ENCODE measurements around the gene KCNQ2. TPM values are rescaled to one million over a fixed set of nuclear protein-coding genes. Genes with fewer than 3 reads are reported as not detected.

Gene KCNQ2
- total RNA-seq, 4 donors from 2014 or later: 0.19 to 0.40 (median 0.40) TPM; not detected in 1

DNA sequence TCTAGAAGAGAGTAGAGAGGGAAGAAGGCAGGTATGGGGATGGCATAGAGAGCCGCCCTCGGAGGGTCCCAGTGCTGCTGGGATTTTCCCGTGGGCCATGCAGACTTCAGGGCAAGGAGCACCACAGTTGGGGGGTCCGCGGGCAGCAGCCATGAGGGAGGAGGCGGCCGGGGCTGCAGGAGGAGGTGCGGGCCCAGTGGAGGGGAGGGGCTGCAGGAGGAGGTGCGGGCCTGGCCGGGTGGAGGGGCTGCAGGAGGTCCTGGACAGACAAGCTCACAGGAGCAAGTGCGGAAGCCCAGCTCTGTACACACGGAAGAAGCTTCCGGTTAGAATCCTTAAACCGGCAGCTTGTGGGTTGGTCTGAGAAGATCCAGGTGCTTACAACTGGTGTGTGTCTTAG is 76.7 kb downstream of the KCNQ2 start:
- no peak overlapping the region for H3K4me3 ChIP-seq
- 40 to 78% methylated on average over 1 to 8 of the region's 14 CpGs for WGBS, 2 donors (ENCODE audit: low coverage in 1 of 2)
- no peaks in the 10 kb centered on the region for H3K36me3 ChIP-seq
- peaks cover 85% of the 10 kb centered on the region for H3K27me3 ChIP-seq
- TF ChIP-seq EP300 (IDR thresholded peaks at IDR 0.05) (no peak), CTCF (IDR thresholded peaks at IDR 0.05) (no peak), POLR2A (IDR thresholded peaks at IDR 0.05) (no peak), POLR2AphosphoS5 (IDR thresholded peaks at IDR 0.05) (no peak)
- H3K9me3 ChIP-seq: peaks cover 0 to 11% (median 0%) of the 10 kb centered on the region in 3 donors
- peaks cover 0 to 14% (median 0%) of the 10 kb centered on the region in 3 donors for H3K4me1 ChIP-seq
- no peak for ATAC-seq
- H3K27ac ChIP-seq: no peak overlapping the region

DNA sequence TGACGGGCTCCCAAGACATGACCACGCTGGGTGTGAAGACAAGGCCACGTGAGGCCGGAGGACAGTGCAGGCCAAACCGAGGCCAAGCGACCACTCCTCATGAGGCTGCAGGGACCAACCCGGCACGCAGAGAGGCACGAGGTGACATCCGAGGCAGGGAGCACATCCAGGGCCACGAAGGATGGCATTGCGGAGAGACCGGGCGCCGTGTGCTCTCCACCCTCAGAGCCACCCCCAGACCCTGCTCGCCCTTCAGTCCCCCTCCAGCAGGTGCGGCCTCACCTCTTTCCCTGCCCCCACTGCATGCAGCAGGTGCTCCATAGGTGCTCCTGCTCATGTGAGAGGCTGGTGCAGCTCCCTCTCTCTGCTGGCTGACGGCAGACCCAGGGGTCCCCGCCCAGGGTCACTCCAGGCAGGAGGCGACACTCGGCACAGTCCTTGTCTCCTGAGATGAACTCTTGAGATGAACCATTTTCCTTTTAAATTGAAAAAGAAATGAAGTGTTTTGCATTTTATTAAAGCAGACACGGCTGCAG is 77.5 kb downstream of the KCNQ2 start:
- WGBS, 2 donors (ENCODE audit: low coverage in 1 of 2): no CpG with 5 or more reads among the region's 22 CpGs
- peaks cover 0 to 14% (median 0%) of the 10 kb centered on the region in 3 donors for H3K4me1 ChIP-seq
- H3K36me3 ChIP-seq: no peaks in the 10 kb centered on the region
- peaks cover 78% of the 10 kb centered on the region for H3K27me3 ChIP-seq
- ATAC-seq: no peak
- no peak overlapping the region for H3K27ac ChIP-seq
- peaks cover 0 to 16% (median 0%) of the 10 kb centered on the region in 3 donors for H3K9me3 ChIP-seq
- H3K4me3 ChIP-seq: no peak overlapping the region
- TF ChIP-seq POLR2AphosphoS5 (IDR thresholded peaks at IDR 0.05) (no peak), CTCF (IDR thresholded peaks at IDR 0.05) (no peak), EP300 (IDR thresholded peaks at IDR 0.05) (no peak), POLR2A (IDR thresholded peaks at IDR 0.05) (no peak)

GRCh38 chr20:63394069-63394919 is 78.2 kb downstream of the KCNQ2 start:
- no peak overlapping the region for H3K27ac ChIP-seq
- ATAC-seq: no peak
- TF ChIP-seq CTCF (IDR thresholded peaks at IDR 0.05) (no peak), POLR2AphosphoS5 (IDR thresholded peaks at IDR 0.05) (no peak), POLR2A (IDR thresholded peaks at IDR 0.05) (no peak), EP300 (IDR thresholded peaks at IDR 0.05) (no peak)
- H3K36me3 ChIP-seq: no peaks in the 10 kb centered on the region
- H3K4me1 ChIP-seq: peaks cover 0 to 14% (median 0%) of the 10 kb centered on the region in 3 donors
- H3K27me3 ChIP-seq: peaks cover 75% of the 10 kb centered on the region
- no peak overlapping the region for H3K4me3 ChIP-seq
- 0% methylated on average over 5 of the region's 32 CpGs; no CpG with 5 or more reads in 1 of the 2 donors for WGBS, 2 donors (ENCODE audit: low coverage in 1 of 2)
- H3K9me3 ChIP-seq: peaks cover 0 to 20% (median 0%) of the 10 kb centered on the region in 3 donors

GRCh38 chr20:63393566-63393965 is 78.9 kb downstream of the KCNQ2 start:
- whole genome bisulfite sequencing, 2 donors (ENCODE audit: low coverage in 1 of 2): 30% methylated on average over 8 of the region's 17 CpGs; no CpG with 5 or more reads in 1 of the 2 donors
- H3K4me3 ChIP-seq: no peak overlapping the region

More at GRCh38 chr20:63393566-63393965, 78.9 kb downstream of the KCNQ2 start:
- H3K9me3 ChIP-seq: peaks cover 0 to 25% (median 0%) of the 10 kb centered on the region in 3 donors
- ATAC-seq: no peak
- peaks cover 0 to 14% (median 0%) of the 10 kb centered on the region in 3 donors for H3K4me1 ChIP-seq
- no peaks in the 10 kb centered on the region for H3K36me3 ChIP-seq
- H3K27me3 ChIP-seq: peaks cover 74% of the 10 kb centered on the region
- TF ChIP-seq EP300 (IDR thresholded peaks at IDR 0.05) (no peak), POLR2A (IDR thresholded peaks at IDR 0.05) (no peak), CTCF (IDR thresholded peaks at IDR 0.05) (no peak), POLR2AphosphoS5 (IDR thresholded peaks at IDR 0.05) (no peak)
- no peak overlapping the region for H3K27ac ChIP-seq

All from gastroesophageal sphincter (tissue), 4 donors.